Peyer's patch (tissue), 4 donors: ENCODE data around the gene AJAP1. TPM values are rescaled to one million over a fixed set of nuclear protein-coding genes. Genes with fewer than 3 reads are reported as not detected.

Experiments
- DNase-seq, 3 donors: peaks; one replicate each; pipeline ENCODE4 v3.0.0-alpha.2; 2017 to 2019
- H3K27ac ChIP-seq, 4 donors: fragments of 200-600 bp; sonication (generic); one replicate each; pipeline ENCODE4 v1.5.1; 2016 to 2019
- H3K27me3 ChIP-seq, 2 donors: fragments of 200-600 bp; sonication (generic); one replicate each; pipeline ENCODE4 v1.5.1; 2019
- H3K36me3 ChIP-seq, 3 donors: fragments of 200-600 bp; sonication (generic); one replicate each; pipeline ENCODE4 v1.5.1; 2016 to 2019
- H3K4me1 ChIP-seq, 4 donors: fragments of 200-600 bp; sonication (generic); one replicate each; pipeline ENCODE4 v1.5.1; 2016 to 2019
- H3K4me3 ChIP-seq, 4 donors: fragments of 200-600 bp; sonication (generic); 1 replicate in 3 of 4; 2 replicates in 1 of 4; pipeline ENCODE4 v1.5.1; 2016 to 2019; ENCODE audit warnings: mild to moderate bottlenecking in 1 of 4
- H3K9me3 ChIP-seq, 4 donors: fragments of 200-600 bp; sonication (generic); one replicate each; pipeline ENCODE4 v1.5.1; 2016 to 2019; ENCODE audit warnings: mild to moderate bottlenecking in 1 of 4
- POLR2A ChIP-seq, 2 donors: fragments of 450-650 bp; IDR thresholded peaks; one replicate each; pipeline ENCODE4 v1.5.1; 2017; ENCODE audit warnings: antibody characterized with exemption in 2 of 2, mild to moderate bottlenecking in 2 of 2, moderate library complexity in 2 of 2
- total RNA-seq, 4 donors: library from RNA; depleted of rRNA; stranded (reverse); fragments of >200 nt; gene quantifications; one replicate each; pipeline ENCODE4 v1.1.0, GENCODE V29; 2016
- TF ChIP-seq, protein P1 (sequence below), 6 experiments: fragments of 450-650 bp in 4 of 6; fragments of 200-600 bp in 2 of 6; sonication (generic) in 1 of 6; IDR thresholded peaks; one replicate each; pipeline ENCODE4 v1.5.1; 2017 to 2019; ENCODE audit warnings: antibody characterized with exemption in 6 of 6, mild to moderate bottlenecking in 3 of 6, moderate library complexity in 1 of 6

Gene AJAP1
- total RNA-seq, 4 donors from 2014 or later: 0.09 to 0.35 (median 0.13) TPM; not detected in 1

DNA sequence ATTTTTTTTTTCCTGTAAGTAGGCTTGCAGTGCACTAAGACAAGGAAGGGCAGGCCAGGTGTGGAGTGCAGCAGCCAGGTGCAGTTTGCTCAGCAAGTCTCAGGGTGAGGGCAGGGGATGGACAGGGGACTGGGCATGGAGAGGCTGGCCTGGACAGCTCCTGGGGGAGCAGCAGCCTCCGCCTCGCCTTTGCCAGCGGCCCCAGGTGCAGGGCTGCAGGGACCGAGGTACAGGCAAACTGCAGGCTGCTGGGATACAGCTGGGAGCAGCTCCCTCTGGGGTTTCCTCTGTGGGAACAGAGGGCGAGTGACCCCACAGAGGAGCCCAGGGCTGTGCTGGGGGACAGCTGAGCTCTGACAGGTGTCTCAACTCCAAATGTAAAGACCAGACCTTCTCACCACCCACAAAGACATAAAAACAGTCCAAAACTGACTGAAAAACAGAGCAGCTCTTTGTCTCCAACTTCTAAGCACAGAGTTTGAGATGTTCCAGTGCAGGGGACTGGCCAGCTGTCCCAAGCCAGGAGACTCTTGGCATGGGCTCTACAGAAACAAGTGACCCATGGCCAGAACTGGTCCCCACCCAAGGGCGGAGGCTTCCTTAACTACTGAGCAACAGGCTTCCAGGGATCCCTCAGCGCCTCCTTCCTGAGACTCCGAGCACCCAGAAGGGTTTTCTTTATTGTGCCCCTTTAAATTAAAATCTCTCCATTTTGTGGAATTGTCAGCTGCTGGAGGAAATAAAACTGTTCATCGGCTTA lies 27.7 kb upstream of the AJAP1 start:
- no peak for DNase-seq
- Histone ChIP-seq H3K4me3 (no peak overlapping the region), H3K9me3 (no peaks in the 10 kb centered on the region), H3K4me1 (no peaks in the 10 kb centered on the region), H3K27ac (no peak overlapping the region), H3K36me3 (no peaks in the 10 kb centered on the region), H3K27me3 (no peaks in the 10 kb centered on the region)
- TF ChIP-seq, protein P1, sequence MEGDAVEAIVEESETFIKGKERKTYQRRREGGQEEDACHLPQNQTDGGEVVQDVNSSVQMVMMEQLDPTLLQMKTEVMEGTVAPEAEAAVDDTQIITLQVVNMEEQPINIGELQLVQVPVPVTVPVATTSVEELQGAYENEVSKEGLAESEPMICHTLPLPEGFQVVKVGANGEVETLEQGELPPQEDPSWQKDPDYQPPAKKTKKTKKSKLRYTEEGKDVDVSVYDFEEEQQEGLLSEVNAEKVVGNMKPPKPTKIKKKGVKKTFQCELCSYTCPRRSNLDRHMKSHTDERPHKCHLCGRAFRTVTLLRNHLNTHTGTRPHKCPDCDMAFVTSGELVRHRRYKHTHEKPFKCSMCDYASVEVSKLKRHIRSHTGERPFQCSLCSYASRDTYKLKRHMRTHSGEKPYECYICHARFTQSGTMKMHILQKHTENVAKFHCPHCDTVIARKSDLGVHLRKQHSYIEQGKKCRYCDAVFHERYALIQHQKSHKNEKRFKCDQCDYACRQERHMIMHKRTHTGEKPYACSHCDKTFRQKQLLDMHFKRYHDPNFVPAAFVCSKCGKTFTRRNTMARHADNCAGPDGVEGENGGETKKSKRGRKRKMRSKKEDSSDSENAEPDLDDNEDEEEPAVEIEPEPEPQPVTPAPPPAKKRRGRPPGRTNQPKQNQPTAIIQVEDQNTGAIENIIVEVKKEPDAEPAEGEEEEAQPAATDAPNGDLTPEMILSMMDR (IDR thresholded peaks at IDR 0.05): no peak
- no peak for TF ChIP-seq POLR2A (IDR thresholded peaks at IDR 0.05)

DNA sequence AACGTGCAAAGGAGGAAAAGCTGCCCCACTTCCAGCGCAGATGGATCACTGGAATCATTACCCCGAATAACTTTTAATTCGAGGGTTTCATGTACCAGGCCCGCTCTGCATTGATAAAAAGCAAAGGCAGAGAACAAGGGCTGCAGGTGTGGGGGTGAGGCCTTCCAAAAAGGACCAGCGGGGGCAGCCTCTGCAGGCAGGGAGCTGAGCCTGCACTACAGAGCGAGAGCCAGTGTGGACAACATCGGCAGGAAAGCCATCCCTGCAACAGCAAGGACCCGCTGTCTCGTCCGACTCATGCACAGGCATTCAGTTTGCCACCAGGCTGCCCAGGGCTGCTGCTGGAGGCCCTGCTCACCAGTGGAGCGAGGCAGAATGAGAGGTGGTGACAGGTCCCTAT lies 27.1 kb upstream of the AJAP1 start:
- Histone ChIP-seq H3K4me3 (no peak overlapping the region), H3K27ac (no peak overlapping the region), H3K9me3 (no peaks in the 10 kb centered on the region), H3K36me3 (no peaks in the 10 kb centered on the region), H3K27me3 (no peaks in the 10 kb centered on the region), H3K4me1 (no peaks in the 10 kb centered on the region)
- TF ChIP-seq, protein P1 (IDR thresholded peaks at IDR 0.05): no peak
- TF ChIP-seq POLR2A (IDR thresholded peaks at IDR 0.05): no peak
- DNase-seq: no peak

GRCh38 chr1:4628992-4629391 lies 25.4 kb upstream of the AJAP1 start:
- no peak overlapping the region for H3K4me3 ChIP-seq
- no peaks in the 10 kb centered on the region for H3K36me3 ChIP-seq
- H3K9me3 ChIP-seq: no peaks in the 10 kb centered on the region
- no peaks in the 10 kb centered on the region for H3K4me1 ChIP-seq
- no peaks in the 10 kb centered on the region for H3K27me3 ChIP-seq
- TF ChIP-seq, protein P1 (IDR thresholded peaks at IDR 0.05): no peak
- TF ChIP-seq POLR2A (IDR thresholded peaks at IDR 0.05): no peak
- no peak for DNase-seq
- H3K27ac ChIP-seq: no peak overlapping the region

GRCh38 chr1:4630561-4630960 lies 23.8 kb upstream of the AJAP1 start:
- no peaks in the 10 kb centered on the region for H3K4me1 ChIP-seq
- H3K27me3 ChIP-seq: no peaks in the 10 kb centered on the region
- TF ChIP-seq, protein P1 (IDR thresholded peaks at IDR 0.05): no peak
- TF ChIP-seq POLR2A (IDR thresholded peaks at IDR 0.05): no peak
- no peak overlapping the region for H3K4me3 ChIP-seq
- no peak for DNase-seq
- H3K27ac ChIP-seq: no peak overlapping the region
- no peaks in the 10 kb centered on the region for H3K36me3 ChIP-seq
- H3K9me3 ChIP-seq: no peaks in the 10 kb centered on the region

- TF ChIP-seq, protein P1 (IDR thresholded peaks at IDR 0.05): no peak
- Histone ChIP-seq H3K4me1 (no peaks in the 10 kb centered on the region), H3K9me3 (no peaks in the 10 kb centered on the region), H3K4me3 (no peak overlapping the region), H3K36me3 (no peaks in the 10 kb centered on the region), H3K27me3 (no peaks in the 10 kb centered on the region), H3K27ac (no peak overlapping the region)
- no peak for DNase-seq
These were observed 23.1 kb upstream of the AJAP1 start for GRCh38 chr1:4631321-4631720.
